HepG2 (cell line): ENCODE measurements around the gene SFTPA2. TPM values are rescaled to one million over a fixed set of nuclear protein-coding genes. Genes with fewer than 3 reads are reported as not detected.

Source experiments
- ATAC-seq: fragments of 200-7000 bp; cut with Tn5 transposase; 3 replicates; pipeline ENCODE4 v1.9.1; 2020; ENCODE audit warnings: mild to moderate bottlenecking, moderate library complexity
- BruUV-seq: library from RNA; stranded (reverse); fragments of 400-500 nt; replicated peaks from 2 replicates; lab custom pipeline; 2021; lab: Mats Ljungman, UMichigan
- CTCF ChIA-PET: fragments of 300-600 bp; formaldehyde crosslinking; extraction: SDS; loops from one replicate; lab custom pipeline; 2021; ENCODE audit warnings: low total read pairs, inconsistent platforms, low intra/inter-chr PET ratio; lab: Yijun Ruan, JAX
- POLR2A ChIA-PET: fragments of 350-600 bp; sonication (Branson Sonifier 250); formaldehyde crosslinking; loops from one replicate; lab custom pipeline; 2020; ENCODE audit warnings: antibody characterized with exemption, inconsistent platforms; lab: Yijun Ruan, JAX
- DNase-seq: peaks from one replicate; pipeline ENCODE4 v3.0.0-alpha.2; 2015; ENCODE audit warnings: low spot score
- FAIRE-seq: peaks from 3 replicates; lab custom pipeline; 2011; peaks lifted over from hg19 to GRCh38; lab: Jason Lieb, UNC
- H2AFZ ChIP-seq: one replicate; pipeline ENCODE4 v1.6.1; 2011; ENCODE audit warnings: low read length, inconsistent platforms
- H3K27ac ChIP-seq: fragments of 300-600 bp; 3 replicates; pipeline ENCODE4 v1.8.0; 2011; ENCODE audit warnings: mixed run types, mild to moderate bottlenecking, mixed read lengths, low read length, inconsistent platforms; ENCODE audit not compliant: insufficient read depth; ENCODE audit errors: extremely low read length
- H3K27me3 ChIP-seq, 2 experiments: fragments of 200-600 bp in 1 of 2; 2 replicates in 1 of 2; 3 replicates in 1 of 2; pipeline versions ENCODE4 v1.6.0 to v1.8.0; 2011; ENCODE audit warnings: low read length in 2 of 2, mild to moderate bottlenecking in 2 of 2, moderate library complexity in 2 of 2, inconsistent platforms in 1 of 2; ENCODE audit not compliant: insufficient read depth in 2 of 2, control insufficient read depth in 1 of 2
- H3K36me3 ChIP-seq, 2 experiments: fragments of 200-600 bp in 1 of 2; replicated peaks in 1 of 2; 2 replicates in 1 of 2; 3 replicates in 1 of 2; pipeline versions ENCODE4 v1.5.1 to v1.8.0; 2011; ENCODE audit warnings: low read length in 2 of 2, inconsistent platforms in 1 of 2; ENCODE audit not compliant: insufficient read depth in 2 of 2, control insufficient read depth in 1 of 2
- H3K4me1 ChIP-seq: 2 replicates; pipeline ENCODE4 v1.5.1; 2012; ENCODE audit warnings: low read length, inconsistent platforms; ENCODE audit not compliant: insufficient read depth
- H3K4me2 ChIP-seq: 2 replicates; pipeline ENCODE4 v1.6.0; 2011; ENCODE audit warnings: low read depth, low read length, inconsistent platforms
- H3K4me3 ChIP-seq, 3 experiments: fragments of 200-600 bp in 1 of 3; sonication (generic), shearing (Covaris generic) in 1 of 3; replicated peaks in 1 of 3; 2 replicates each; pipeline ENCODE4 v1.5.1; 2011 to 2016; ENCODE audit warnings: low read length in 3 of 3, inconsistent platforms in 2 of 3, low read depth in 2 of 3, mild to moderate bottlenecking in 2 of 3, control low read depth in 1 of 3, mixed read lengths in 1 of 3; ENCODE audit not compliant: insufficient read depth in 1 of 3
- H3K79me2 ChIP-seq: one replicate; pipeline ENCODE4 v1.6.1; 2011; ENCODE audit warnings: low read length, inconsistent platforms; ENCODE audit not compliant: insufficient read depth
- H3K9ac ChIP-seq: 2 replicates; pipeline ENCODE4 v1.6.0; 2011; ENCODE audit warnings: mild to moderate bottlenecking, low read depth, low read length, inconsistent platforms; ENCODE audit not compliant: insufficient read depth
- H3K9me3 ChIP-seq: 2 replicates; pipeline ENCODE4 v1.5.1; 2012; ENCODE audit warnings: mild to moderate bottlenecking, low read length
- H4K20me1 ChIP-seq: 2 replicates; pipeline ENCODE4 v1.6.0; 2011; ENCODE audit warnings: inconsistent platforms, mild to moderate bottlenecking, low read length, moderate library complexity; ENCODE audit not compliant: insufficient read depth
- ATAD3A ChIP-seq: sonication (generic); formaldehyde crosslinking; IDR thresholded peaks from 2 replicates; pipeline ENCODE4 v1.4.0; 2020; ENCODE audit warnings: missing genetic modification reagents
- FOXP4 ChIP-seq: sonication (generic); formaldehyde crosslinking; IDR thresholded peaks from 2 replicates; pipeline ENCODE4 v1.4.0; 2020; ENCODE audit warnings: missing genetic modification reagents
- HIC2 ChIP-seq: sonication (generic); formaldehyde crosslinking; IDR thresholded peaks from 2 replicates; pipeline ENCODE4 v1.9.0; 2022; ENCODE audit warnings: low read depth, missing genetic modification reagents
- IRF9 ChIP-seq: sonication (generic); formaldehyde crosslinking; IDR thresholded peaks from 2 replicates; pipeline ENCODE4 v1.8.0; 2022; ENCODE audit warnings: missing genetic modification reagents, mild to moderate bottlenecking, borderline replicate concordance
- RORA ChIP-seq: sonication (generic); formaldehyde crosslinking; IDR thresholded peaks from 2 replicates; pipeline ENCODE4 v1.5.0; 2020; ENCODE audit warnings: mild to moderate bottlenecking, missing genetic modification reagents, moderate library complexity
- SKI ChIP-seq: fragments of 450-650 bp; IDR thresholded peaks from one replicate; pipeline ENCODE4 v1.6.1; 2018; ENCODE audit warnings: mild to moderate bottlenecking; ENCODE audit not compliant: partially characterized antibody
- SSRP1 ChIP-seq: IDR thresholded peaks from 2 replicates; pipeline ENCODE4 v1.6.1; 2016; ENCODE audit warnings: control low read depth
- ZNF382 ChIP-seq: sonication (generic); formaldehyde crosslinking; IDR thresholded peaks from 2 replicates; pipeline ENCODE4 v1.5.0; 2020; ENCODE audit warnings: missing genetic modification reagents, mild to moderate bottlenecking, borderline replicate concordance
- ZNF451 ChIP-seq: sonication (generic); formaldehyde crosslinking; IDR thresholded peaks from 2 replicates; pipeline ENCODE4 v1.5.0; 2020; ENCODE audit warnings: mild to moderate bottlenecking, missing genetic modification reagents
- ZNF468 ChIP-seq: sonication (generic); formaldehyde crosslinking; IDR thresholded peaks from 2 replicates; pipeline ENCODE4 v1.8.0; 2022; ENCODE audit warnings: mild to moderate bottlenecking, moderate library complexity, missing genetic modification reagents
- WGBS: methylation state at CpG from one replicate; pipeline ENCODE4 v1.1.6; 2017; ENCODE audit warnings: low lambda C conversion rate; 5-methylcytosine and 5-hydroxymethylcytosine counted together
- in situ Hi-C: cut with HindIII; loops from 2 replicates; pipeline ENCODE4 v1.10.0; 2017; ENCODE audit warnings: low pct_unique_long_range_greater_than_20kb; ENCODE audit not compliant: extremely low pct_ligation_motif_present
- intact Hi-C: fragments of 100-400 bp; cut with micrococcal nuclease; formaldehyde crosslinking; loops from one replicate; pipeline ENCODE4 v1.10.0; 2022; ENCODE audit not compliant: unreplicated experiment
- polyA plus RNA-seq, 8 experiments: library from polyadenylated mRNA; depleted of rRNA in 3 of 8; stranded (reverse) in 7 of 8; unstranded in 1 of 8; fragments of >200 nt; fragmentation: Illumina TruSeq in 4 of 8; extraction: Trizol in 4 of 8; gene quantifications; 2 replicates each; pipeline versions ENCODE4 v1.2.1 to v1.2.3, GENCODE V29; 2011 to 2016; ENCODE audit warnings: low read depth in 4 of 8, missing spikeins in 1 of 8, mixed read lengths in 1 of 8; ENCODE audit not compliant: insufficient read depth in 1 of 8
- total RNA-seq, 5 experiments: library from RNA; depleted of rRNA; stranded (reverse); fragments of >200 nt; fragmentation: Illumina TruSeq; extraction: Trizol; gene quantifications; 2 replicates each; pipeline ENCODE4 v1.2.3, GENCODE V29; 2016; ENCODE audit warnings: low read depth in 1 of 5
- TF ChIP-seq, protein P1 (sequence below): sonication (generic); formaldehyde crosslinking; IDR thresholded peaks from 2 replicates; pipeline ENCODE4 v1.5.1; 2020; ENCODE audit warnings: missing genetic modification reagents, mild to moderate bottlenecking, borderline replicate concordance
- TF ChIP-seq, protein P2 (sequence below): sonication (generic); formaldehyde crosslinking; IDR thresholded peaks from 2 replicates; pipeline ENCODE4 v1.5.1; 2020; ENCODE audit warnings: mild to moderate bottlenecking, missing genetic modification reagents, borderline replicate concordance

Gene SFTPA2
- total and polyA plus RNA-seq, 2 of the 13 experiments (the other 11 are each of a cell fraction or from before 2014, with no cell fraction given) = 0.04 TPM; not detected in 1

GRCh38 chr10:79588800-79589199 lies 28.6 kb upstream of the SFTPA2 start (continued):
- TF ChIP-seq, protein P1, sequence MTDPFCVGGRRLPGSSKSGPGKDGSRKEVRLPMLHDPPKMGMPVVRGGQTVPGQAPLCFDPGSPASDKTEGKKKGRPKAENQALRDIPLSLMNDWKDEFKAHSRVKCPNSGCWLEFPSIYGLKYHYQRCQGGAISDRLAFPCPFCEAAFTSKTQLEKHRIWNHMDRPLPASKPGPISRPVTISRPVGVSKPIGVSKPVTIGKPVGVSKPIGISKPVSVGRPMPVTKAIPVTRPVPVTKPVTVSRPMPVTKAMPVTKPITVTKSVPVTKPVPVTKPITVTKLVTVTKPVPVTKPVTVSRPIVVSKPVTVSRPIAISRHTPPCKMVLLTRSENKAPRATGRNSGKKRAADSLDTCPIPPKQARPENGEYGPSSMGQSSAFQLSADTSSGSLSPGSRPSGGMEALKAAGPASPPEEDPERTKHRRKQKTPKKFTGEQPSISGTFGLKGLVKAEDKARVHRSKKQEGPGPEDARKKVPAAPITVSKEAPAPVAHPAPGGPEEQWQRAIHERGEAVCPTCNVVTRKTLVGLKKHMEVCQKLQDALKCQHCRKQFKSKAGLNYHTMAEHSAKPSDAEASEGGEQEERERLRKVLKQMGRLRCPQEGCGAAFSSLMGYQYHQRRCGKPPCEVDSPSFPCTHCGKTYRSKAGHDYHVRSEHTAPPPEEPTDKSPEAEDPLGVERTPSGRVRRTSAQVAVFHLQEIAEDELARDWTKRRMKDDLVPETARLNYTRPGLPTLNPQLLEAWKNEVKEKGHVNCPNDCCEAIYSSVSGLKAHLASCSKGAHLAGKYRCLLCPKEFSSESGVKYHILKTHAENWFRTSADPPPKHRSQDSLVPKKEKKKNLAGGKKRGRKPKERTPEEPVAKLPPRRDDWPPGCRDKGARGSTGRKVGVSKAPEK (CRISPR knock-in tag) = no peak
- TF ChIP-seq HIC2 (CRISPR knock-in tag) = no peak
- TF ChIP-seq, protein P2, sequence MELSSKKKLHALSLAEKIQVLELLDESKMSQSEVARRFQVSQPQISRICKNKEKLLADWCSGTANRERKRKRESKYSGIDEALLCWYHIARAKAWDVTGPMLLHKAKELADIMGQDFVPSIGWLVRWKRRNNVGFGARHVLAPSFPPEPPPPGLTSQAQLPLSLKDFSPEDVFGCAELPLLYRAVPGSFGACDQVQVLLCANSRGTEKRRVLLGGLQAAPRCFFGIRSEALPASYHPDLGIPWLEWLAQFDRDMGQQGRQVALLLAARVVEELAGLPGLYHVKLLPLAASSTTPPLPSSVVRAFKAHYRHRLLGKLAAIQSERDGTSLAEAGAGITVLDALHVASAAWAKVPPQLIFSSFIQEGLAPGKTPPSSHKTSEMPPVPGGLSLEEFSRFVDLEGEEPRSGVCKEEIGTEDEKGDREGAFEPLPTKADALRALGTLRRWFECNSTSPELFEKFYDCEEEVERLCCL (CRISPR knock-in tag) = no peak
- TF ChIP-seq ZNF382 = no peak

DNA sequence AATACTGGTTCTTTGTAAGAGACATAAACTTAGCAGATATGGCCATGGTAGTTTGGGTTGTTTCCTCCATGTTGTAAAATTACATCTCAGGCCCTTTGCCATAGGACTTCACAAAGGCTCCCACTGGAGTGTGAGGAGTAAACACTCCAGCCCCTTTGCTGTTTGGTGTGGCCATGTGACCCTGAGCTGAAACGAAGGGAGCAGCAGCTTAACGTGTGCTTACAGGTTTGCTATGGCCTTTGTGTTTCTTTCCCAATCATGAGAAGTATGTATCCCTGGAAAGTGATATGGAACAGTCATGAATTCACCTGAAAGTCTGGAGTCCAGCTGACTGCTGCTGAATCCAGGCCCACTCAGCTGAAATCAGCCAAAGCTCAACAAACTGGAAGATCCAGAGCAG lies 26.7 kb upstream of the SFTPA2 start:
- no peak overlapping the region for H3K9ac ChIP-seq
- no peak overlapping the region for H2AFZ ChIP-seq
- no peaks in the 10 kb centered on the region for H4K20me1 ChIP-seq
- H3K27ac ChIP-seq = no peak overlapping the region
- H3K4me1 ChIP-seq = no peaks in the 10 kb centered on the region
- intact Hi-C loops (no loop called here), in situ Hi-C loops (no loop called here)
- no peaks in the 10 kb centered on the region for H3K79me2 ChIP-seq
- no peak overlapping the region for H3K4me3 ChIP-seq
- ChIA-PET CTCF (no interaction called here), POLR2A (no interaction called here)
- ATAC-seq (no peak), DNase-seq (no peak), FAIRE-seq (no peak)
- H3K27me3 ChIP-seq = peaks cover 1 to 7% of the 10 kb centered on the region in 2 experiments; a peak in 3 of 5 replicates
- no peaks in the 10 kb centered on the region for H3K9me3 ChIP-seq
- 0% methylated on average over 2 of the region's 2 CpGs for WGBS
- H3K4me2 ChIP-seq = no peak overlapping the region
- no peaks in the 10 kb centered on the region for H3K36me3 ChIP-seq
- no TSS peak for BruUV-seq
- TF ChIP-seq FOXP4 = no peak
- no peak for TF ChIP-seq ZNF468 (CRISPR knock-in tag)
- TF ChIP-seq SKI = no peak
- TF ChIP-seq IRF9 (CRISPR knock-in tag) = no peak
- TF ChIP-seq ZNF451 (CRISPR knock-in tag) = no peak
- no peak for TF ChIP-seq SSRP1 (CRISPR knock-in tag)
- no peak for TF ChIP-seq ATAD3A (CRISPR knock-in tag)
- TF ChIP-seq RORA (CRISPR knock-in tag) = no peak
